Large intestine (tissue), 3 donors: ENCODE measurements around the gene TCF7L2. TPM values are rescaled to one million over a fixed set of nuclear protein-coding genes. Genes with fewer than 3 reads are reported as not detected.
A peak's percentile ranks its signal among the peaks of the same experiment; 100 is the strongest.

ENCODE experiments used
- DNase-seq, 2 donors: peaks; one replicate each; pipeline versions ENCODE4 v3.0.0 to v3.0.0-alpha.2; 2013
- H3K27ac ChIP-seq: one replicate; pipeline ENCODE4 v1.5.1; 2013; ENCODE audit warnings: low read length
- H3K27me3 ChIP-seq: 2 replicates; pipeline ENCODE4 v1.6.1; 2013; ENCODE audit warnings: low read length; ENCODE audit not compliant: control insufficient read depth, insufficient read depth
- H3K36me3 ChIP-seq: 2 replicates; pipeline ENCODE4 v1.6.1; 2013; ENCODE audit warnings: low read length; ENCODE audit not compliant: control insufficient read depth, insufficient read depth
- H3K4me1 ChIP-seq: one replicate; pipeline ENCODE4 v1.6.1; 2013; ENCODE audit warnings: low read length; ENCODE audit not compliant: control insufficient read depth, insufficient read depth
- H3K4me3 ChIP-seq: one replicate; pipeline ENCODE4 v1.5.1; 2013; ENCODE audit warnings: low read length
- H3K9me3 ChIP-seq: one replicate; pipeline ENCODE4 v1.6.1; 2013; ENCODE audit warnings: mild to moderate bottlenecking, low read depth, low read length, moderate library complexity; ENCODE audit not compliant: control insufficient read depth
- WGBS: methylation state at CpG from one replicate; pipeline ENCODE4 v1.1.5; 2013; ENCODE audit warnings: low lambda C conversion rate; ENCODE audit not compliant: insufficient coverage; 5-methylcytosine and 5-hydroxymethylcytosine counted together
- polyA plus RNA-seq: library from polyadenylated mRNA; unstranded; fragments of 120-200 nt; gene quantifications from one replicate; pipeline ENCODE4 v1.2.1, GENCODE V29; 2013

TCF7L2 gene
- polyA plus RNA-seq, 1 donor = 48.2 TPM

GRCh38 chr10:113069595-113069994 lies 119.5 kb downstream of the TCF7L2 start:
- Histone ChIP-seq H3K4me3 (no peak overlapping the region), H3K27me3 (no peaks in the 10 kb centered on the region), H3K36me3 (peaks cover 17% of the 10 kb centered on the region), H3K27ac (no peak overlapping the region), H3K4me1 (peaks cover 47% of the 10 kb centered on the region), H3K9me3 (no peaks in the 10 kb centered on the region)
- WGBS = no CpG with 5 or more reads among the region's 7 CpGs
- DNase-seq = no peak

GRCh38 chr10:113071446-113071845 lies 121.4 kb downstream of the TCF7L2 start:
- H3K4me1 ChIP-seq = peaks cover 32% of the 10 kb centered on the region
- no peaks in the 10 kb centered on the region for H3K27me3 ChIP-seq
- WGBS = 67% methylated on average over 1 of the region's 7 CpGs
- H3K27ac ChIP-seq = no peak overlapping the region
- H3K9me3 ChIP-seq = no peaks in the 10 kb centered on the region
- H3K36me3 ChIP-seq = peaks cover 17% of the 10 kb centered on the region
- H3K4me3 ChIP-seq = no peak overlapping the region
- no peak for DNase-seq

GRCh38 chr10:113073549-113074189 lies 123.6 kb downstream of the TCF7L2 start:
- H3K36me3 ChIP-seq = peaks cover 19% of the 10 kb centered on the region
- no peak overlapping the region for H3K4me3 ChIP-seq
- DNase-seq = peak; percentile 89 to 95
- H3K9me3 ChIP-seq = no peaks in the 10 kb centered on the region
- H3K27ac ChIP-seq = peak overlapping the region; percentile 82
- WGBS = no CpG with 5 or more reads among the region's 23 CpGs
- no peaks in the 10 kb centered on the region for H3K27me3 ChIP-seq
- H3K4me1 ChIP-seq = peaks cover 14% of the 10 kb centered on the region

- H3K27me3 ChIP-seq = no peaks in the 10 kb centered on the region
- WGBS = no CpG with 5 or more reads among the region's 1 CpG
Observed at GRCh38 chr10:113076949-113077348, 126.9 kb downstream of the TCF7L2 start.

GRCh38 chr10:113078282-113078907 lies 128.3 kb downstream of the TCF7L2 start:
- H3K27me3 ChIP-seq = no peaks in the 10 kb centered on the region
- no peak overlapping the region for H3K27ac ChIP-seq
- H3K9me3 ChIP-seq = no peaks in the 10 kb centered on the region
- peaks cover 12% of the 10 kb centered on the region for H3K4me1 ChIP-seq
- 80% methylated on average over 1 of the region's 4 CpGs for WGBS
- no peak overlapping the region for H3K4me3 ChIP-seq
- DNase-seq = no peak
- peaks cover 22% of the 10 kb centered on the region for H3K36me3 ChIP-seq

More at GRCh38 chr10:113076949-113077348, 126.9 kb downstream of the TCF7L2 start:
- peaks cover 12% of the 10 kb centered on the region for H3K4me1 ChIP-seq
- no peak for DNase-seq
- H3K27ac ChIP-seq = no peak overlapping the region
- no peak overlapping the region for H3K4me3 ChIP-seq
- H3K36me3 ChIP-seq = peaks cover 18% of the 10 kb centered on the region
- H3K9me3 ChIP-seq = no peaks in the 10 kb centered on the region

GRCh38 chr10:113080061-113080924 lies 130.2 kb downstream of the TCF7L2 start:
- Histone ChIP-seq H3K4me3 (no peak overlapping the region), H3K9me3 (no peaks in the 10 kb centered on the region), H3K4me1 (peaks cover 9% of the 10 kb centered on the region), H3K36me3 (peaks cover 22% of the 10 kb centered on the region), H3K27ac (no peak overlapping the region), H3K27me3 (no peaks in the 10 kb centered on the region)
- WGBS = 83% methylated on average over 1 of the region's 8 CpGs
- no peak for DNase-seq

GRCh38 chr10:113080925-113081229 lies 130.8 kb downstream of the TCF7L2 start:
- Histone ChIP-seq H3K4me3 (no peak overlapping the region), H3K27ac (no peak overlapping the region), H3K36me3 (peaks cover 22% of the 10 kb centered on the region), H3K9me3 (no peaks in the 10 kb centered on the region), H3K4me1 (peaks cover 15% of the 10 kb centered on the region), H3K27me3 (no peaks in the 10 kb centered on the region)
- WGBS = no CpG with 5 or more reads among the region's 2 CpGs
- no peak for DNase-seq

- no CpG with 5 or more reads among the region's 4 CpGs for WGBS
- Histone ChIP-seq H3K9me3 (no peaks in the 10 kb centered on the region), H3K4me1 (peaks cover 41% of the 10 kb centered on the region)
Observed at GRCh38 chr10:113084031-113084430, 134.0 kb downstream of the TCF7L2 start.

GRCh38 chr10:113085776-113086175 lies 135.7 kb downstream of the TCF7L2 start:
- no peaks in the 10 kb centered on the region for H3K27me3 ChIP-seq
- DNase-seq = no peak
- H3K9me3 ChIP-seq = no peaks in the 10 kb centered on the region
- peak overlapping the region; percentile 93 for H3K27ac ChIP-seq
- peaks cover 18% of the 10 kb centered on the region for H3K36me3 ChIP-seq
- no peak overlapping the region for H3K4me3 ChIP-seq
- 92% methylated on average over 2 of the region's 4 CpGs for WGBS
- H3K4me1 ChIP-seq = peaks cover 44% of the 10 kb centered on the region

More at GRCh38 chr10:113084031-113084430, 134.0 kb downstream of the TCF7L2 start:
- no peak overlapping the region for H3K4me3 ChIP-seq
- peaks cover 18% of the 10 kb centered on the region for H3K36me3 ChIP-seq
- DNase-seq = no peak
- no peaks in the 10 kb centered on the region for H3K27me3 ChIP-seq
- H3K27ac ChIP-seq = peak overlapping the region; percentile 5

GRCh38 chr10:113086282-113086681 lies 136.2 kb downstream of the TCF7L2 start:
- DNase-seq = no peak

More at GRCh38 chr10:113086282-113086681, 136.2 kb downstream of the TCF7L2 start:
- peak overlapping the region; percentile 93 for H3K27ac ChIP-seq
- H3K36me3 ChIP-seq = peaks cover 18% of the 10 kb centered on the region
- no peak overlapping the region for H3K4me3 ChIP-seq
- no peaks in the 10 kb centered on the region for H3K9me3 ChIP-seq
- H3K27me3 ChIP-seq = no peaks in the 10 kb centered on the region
- H3K4me1 ChIP-seq = peaks cover 49% of the 10 kb centered on the region
